ENCODE data around the gene POLDIP2. TPM values are rescaled to one million over a fixed set of nuclear protein-coding genes. Genes with fewer than 3 reads are reported as not detected.

Gene POLDIP2
- total and polyA plus RNA-seq, 2 of the 13 experiments (the other 11 are each of a cell fraction or from before 2014, with no cell fraction given): 85.9 to 114 TPM

DNA sequence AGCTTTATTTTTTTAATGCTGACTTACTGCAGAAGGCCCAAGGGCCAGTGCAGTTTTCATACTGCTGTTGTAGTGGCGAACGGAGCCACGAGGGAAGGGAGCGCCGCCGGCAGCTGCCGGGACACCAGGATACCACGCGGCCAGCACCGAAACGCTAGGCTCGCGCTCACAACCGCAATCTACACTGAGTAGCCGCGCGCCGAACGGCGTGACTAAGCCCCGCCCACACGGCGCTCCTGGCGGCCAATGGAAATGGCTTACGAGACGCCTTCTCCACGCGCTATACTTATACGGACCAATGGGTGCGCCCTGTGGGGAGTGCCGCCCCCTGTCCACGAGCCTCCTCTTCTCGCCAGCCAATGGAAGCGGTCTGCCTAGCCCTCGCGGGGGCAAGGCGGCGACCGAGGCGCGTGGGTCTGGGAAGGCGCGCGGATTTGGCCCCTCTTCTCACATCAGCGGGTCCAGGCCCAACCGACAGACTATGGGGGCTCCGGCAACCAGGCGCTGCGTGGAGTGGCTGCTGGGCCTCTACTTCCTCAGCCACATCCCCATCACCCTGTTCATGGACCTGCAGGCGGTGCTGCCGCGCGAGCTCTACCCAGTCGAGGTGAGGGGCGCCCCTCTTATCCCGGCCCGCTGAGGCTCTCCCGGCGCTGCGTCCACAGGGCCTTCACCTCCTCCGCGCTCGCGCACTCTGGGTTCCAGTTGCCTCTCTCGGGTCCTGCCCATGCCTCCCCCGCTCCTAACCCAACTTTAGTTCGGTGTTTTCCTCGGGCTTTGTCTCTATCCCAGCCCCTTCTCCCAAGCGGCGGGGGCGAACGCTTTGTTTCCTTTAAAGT, 38.3 kb downstream of the POLDIP2 start, which contains the start of gene TMEM97 (continued):
- TF ChIP-seq, protein P1, sequence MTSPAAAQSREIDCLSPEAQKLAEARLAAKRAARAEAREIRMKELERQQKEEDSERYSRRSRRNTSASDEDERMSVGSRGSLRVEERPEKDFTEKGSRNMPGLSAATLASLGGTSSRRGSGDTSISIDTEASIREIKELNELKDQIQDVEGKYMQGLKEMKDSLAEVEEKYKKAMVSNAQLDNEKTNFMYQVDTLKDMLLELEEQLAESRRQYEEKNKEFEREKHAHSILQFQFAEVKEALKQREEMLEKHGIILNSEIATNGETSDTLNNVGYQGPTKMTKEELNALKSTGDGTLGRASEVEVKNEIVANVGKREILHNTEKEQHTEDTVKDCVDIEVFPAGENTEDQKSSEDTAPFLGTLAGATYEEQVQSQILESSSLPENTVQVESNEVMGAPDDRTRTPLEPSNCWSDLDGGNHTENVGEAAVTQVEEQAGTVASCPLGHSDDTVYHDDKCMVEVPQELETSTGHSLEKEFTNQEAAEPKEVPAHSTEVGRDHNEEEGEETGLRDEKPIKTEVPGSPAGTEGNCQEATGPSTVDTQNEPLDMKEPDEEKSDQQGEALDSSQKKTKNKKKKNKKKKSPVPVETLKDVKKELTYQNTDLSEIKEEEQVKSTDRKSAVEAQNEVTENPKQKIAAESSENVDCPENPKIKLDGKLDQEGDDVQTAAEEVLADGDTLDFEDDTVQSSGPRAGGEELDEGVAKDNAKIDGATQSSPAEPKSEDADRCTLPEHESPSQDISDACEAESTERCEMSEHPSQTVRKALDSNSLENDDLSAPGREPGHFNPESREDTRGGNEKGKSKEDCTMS (CRISPR knock-in tag; conservative IDR thresholded peaks at IDR 0.05): no peak
- TF ChIP-seq, protein P2, sequence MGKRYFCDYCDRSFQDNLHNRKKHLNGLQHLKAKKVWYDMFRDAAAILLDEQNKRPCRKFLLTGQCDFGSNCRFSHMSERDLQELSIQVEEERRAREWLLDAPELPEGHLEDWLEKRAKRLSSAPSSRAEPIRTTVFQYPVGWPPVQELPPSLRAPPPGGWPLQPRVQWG (CRISPR knock-in tag; IDR thresholded peaks at IDR 0.05; ENCODE audit: borderline replicate concordance, low read depth): 0 out of 2 replicates have a peak, but pooled peaks have one; percentile 6
- TF ChIP-seq ZNF282 (IDR thresholded peaks at IDR 0.05; ENCODE audit: partially characterized antibody): no peak
- peak; percentile 75 for TF ChIP-seq ZBTB7A (CRISPR knock-in tag; IDR thresholded peaks at IDR 0.05)
- TF ChIP-seq GTF3A (CRISPR knock-in tag; conservative IDR thresholded peaks at IDR 0.05): peak; percentile 82; the same call in 1 of the 2 replicates
- TF ChIP-seq, protein P3, sequence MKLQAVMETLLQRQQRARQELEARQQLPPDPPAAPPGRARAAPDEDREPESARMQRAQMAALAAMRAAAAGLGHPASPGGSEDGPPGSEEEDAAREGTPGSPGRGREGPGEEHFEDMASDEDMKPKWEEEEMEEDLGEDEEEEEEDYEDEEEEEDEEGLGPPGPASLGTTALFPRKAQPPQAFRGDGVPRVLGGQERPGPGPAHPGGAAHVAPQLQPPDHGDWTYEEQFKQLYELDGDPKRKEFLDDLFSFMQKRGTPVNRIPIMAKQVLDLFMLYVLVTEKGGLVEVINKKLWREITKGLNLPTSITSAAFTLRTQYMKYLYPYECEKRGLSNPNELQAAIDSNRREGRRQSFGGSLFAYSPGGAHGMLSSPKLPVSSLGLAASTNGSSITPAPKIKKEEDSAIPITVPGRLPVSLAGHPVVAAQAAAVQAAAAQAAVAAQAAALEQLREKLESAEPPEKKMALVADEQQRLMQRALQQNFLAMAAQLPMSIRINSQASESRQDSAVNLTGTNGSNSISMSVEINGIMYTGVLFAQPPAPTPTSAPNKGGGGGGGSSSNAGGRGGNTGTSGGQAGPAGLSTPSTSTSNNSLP (IDR thresholded peaks at IDR 0.05; ENCODE audit: low read depth, low read length): no peak
- TF ChIP-seq KLF16 (CRISPR knock-in tag; IDR thresholded peaks at IDR 0.05): no peak; a peak in 1 of 4 replicates
- no peak; the same call in 1 of the 2 replicates for TF ChIP-seq ZNF225 (CRISPR knock-in tag; IDR thresholded peaks at IDR 0.05)
- TF ChIP-seq, protein P4, sequence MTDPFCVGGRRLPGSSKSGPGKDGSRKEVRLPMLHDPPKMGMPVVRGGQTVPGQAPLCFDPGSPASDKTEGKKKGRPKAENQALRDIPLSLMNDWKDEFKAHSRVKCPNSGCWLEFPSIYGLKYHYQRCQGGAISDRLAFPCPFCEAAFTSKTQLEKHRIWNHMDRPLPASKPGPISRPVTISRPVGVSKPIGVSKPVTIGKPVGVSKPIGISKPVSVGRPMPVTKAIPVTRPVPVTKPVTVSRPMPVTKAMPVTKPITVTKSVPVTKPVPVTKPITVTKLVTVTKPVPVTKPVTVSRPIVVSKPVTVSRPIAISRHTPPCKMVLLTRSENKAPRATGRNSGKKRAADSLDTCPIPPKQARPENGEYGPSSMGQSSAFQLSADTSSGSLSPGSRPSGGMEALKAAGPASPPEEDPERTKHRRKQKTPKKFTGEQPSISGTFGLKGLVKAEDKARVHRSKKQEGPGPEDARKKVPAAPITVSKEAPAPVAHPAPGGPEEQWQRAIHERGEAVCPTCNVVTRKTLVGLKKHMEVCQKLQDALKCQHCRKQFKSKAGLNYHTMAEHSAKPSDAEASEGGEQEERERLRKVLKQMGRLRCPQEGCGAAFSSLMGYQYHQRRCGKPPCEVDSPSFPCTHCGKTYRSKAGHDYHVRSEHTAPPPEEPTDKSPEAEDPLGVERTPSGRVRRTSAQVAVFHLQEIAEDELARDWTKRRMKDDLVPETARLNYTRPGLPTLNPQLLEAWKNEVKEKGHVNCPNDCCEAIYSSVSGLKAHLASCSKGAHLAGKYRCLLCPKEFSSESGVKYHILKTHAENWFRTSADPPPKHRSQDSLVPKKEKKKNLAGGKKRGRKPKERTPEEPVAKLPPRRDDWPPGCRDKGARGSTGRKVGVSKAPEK (CRISPR knock-in tag; IDR thresholded peaks at IDR 0.05; ENCODE audit: borderline replicate concordance): no peak
- TF ChIP-seq GFI1 (CRISPR knock-in tag; IDR thresholded peaks at IDR 0.05; ENCODE audit: borderline replicate concordance): no peak; the same call in none of the 2 replicates
- TF ChIP-seq, protein P5, sequence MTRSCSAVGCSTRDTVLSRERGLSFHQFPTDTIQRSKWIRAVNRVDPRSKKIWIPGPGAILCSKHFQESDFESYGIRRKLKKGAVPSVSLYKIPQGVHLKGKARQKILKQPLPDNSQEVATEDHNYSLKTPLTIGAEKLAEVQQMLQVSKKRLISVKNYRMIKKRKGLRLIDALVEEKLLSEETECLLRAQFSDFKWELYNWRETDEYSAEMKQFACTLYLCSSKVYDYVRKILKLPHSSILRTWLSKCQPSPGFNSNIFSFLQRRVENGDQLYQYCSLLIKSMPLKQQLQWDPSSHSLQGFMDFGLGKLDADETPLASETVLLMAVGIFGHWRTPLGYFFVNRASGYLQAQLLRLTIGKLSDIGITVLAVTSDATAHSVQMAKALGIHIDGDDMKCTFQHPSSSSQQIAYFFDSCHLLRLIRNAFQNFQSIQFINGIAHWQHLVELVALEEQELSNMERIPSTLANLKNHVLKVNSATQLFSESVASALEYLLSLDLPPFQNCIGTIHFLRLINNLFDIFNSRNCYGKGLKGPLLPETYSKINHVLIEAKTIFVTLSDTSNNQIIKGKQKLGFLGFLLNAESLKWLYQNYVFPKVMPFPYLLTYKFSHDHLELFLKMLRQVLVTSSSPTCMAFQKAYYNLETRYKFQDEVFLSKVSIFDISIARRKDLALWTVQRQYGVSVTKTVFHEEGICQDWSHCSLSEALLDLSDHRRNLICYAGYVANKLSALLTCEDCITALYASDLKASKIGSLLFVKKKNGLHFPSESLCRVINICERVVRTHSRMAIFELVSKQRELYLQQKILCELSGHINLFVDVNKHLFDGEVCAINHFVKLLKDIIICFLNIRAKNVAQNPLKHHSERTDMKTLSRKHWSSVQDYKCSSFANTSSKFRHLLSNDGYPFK (CRISPR knock-in tag; IDR thresholded peaks at IDR 0.05; ENCODE audit: borderline replicate concordance): no peak
- no peak for TF ChIP-seq SCMH1 (CRISPR knock-in tag; IDR thresholded peaks at IDR 0.05; ENCODE audit: borderline replicate concordance)
